ENCODE measurements around the gene TBC1D30. TPM values are rescaled to one million over a fixed set of nuclear protein-coding genes. Genes with fewer than 3 reads are reported as not detected.
A peak's percentile ranks its signal among the peaks of the same experiment; 100 is the strongest.

Gene TBC1D30
- total RNA-seq, 4 donors from 2014 or later, result 1.8 to 8.0 (median 3.5) TPM

GRCh38 chr12:64825143-64826021 lies 935 bp downstream of the TBC1D30 start:
- TF ChIP-seq CTCF (IDR thresholded peaks at IDR 0.05) (no peak), POLR2A (IDR thresholded peaks at IDR 0.05) (no peak)
- H3K27me3 ChIP-seq, result peaks cover 20 to 94% (median 27%) of the 10 kb centered on the region in 4 donors
- H3K27ac ChIP-seq, result no peak overlapping the region
- H3K9me3 ChIP-seq, result peaks cover 0 to 4% (median 0%) of the 10 kb centered on the region in 3 donors
- intact Hi-C loops (cut with DNase I), result no loop called here
- H3K36me3 ChIP-seq, result no peaks in the 10 kb centered on the region
- peaks cover 16 to 27% (median 25%) of the 10 kb centered on the region in 3 donors for H3K4me1 ChIP-seq
- DNase-seq, result no peak
- H3K4me3 ChIP-seq, result peak overlapping the region; percentile 19 to 66 (median 38)
- 6 to 8% methylated on average over 6 to 12 of the region's 51 CpGs for WGBS, 2 donors

GRCh38 chr12:64826234-64826633 lies 1.8 kb downstream of the TBC1D30 start:
- DNase-seq, result no peak
- H3K27me3 ChIP-seq, result peaks cover 20 to 92% (median 27%) of the 10 kb centered on the region in 4 donors
- intact Hi-C loops (cut with DNase I), result no loop called here

GRCh38 chr12:64828713-64829112 lies 4.3 kb downstream of the TBC1D30 start:
- Histone ChIP-seq H3K27me3 (peaks cover 20 to 69% (median 27%) of the 10 kb centered on the region in 4 donors), H3K4me1 (peaks cover 16 to 27% (median 25%) of the 10 kb centered on the region in 3 donors), H3K9me3 (peaks cover 0 to 8% (median 0%) of the 10 kb centered on the region in 3 donors), H3K36me3 (peaks cover 0 to 12% (median 0%) of the 10 kb centered on the region in 3 donors), H3K4me3 (no peak overlapping the region), H3K27ac (no peak overlapping the region)
- TF ChIP-seq CTCF (IDR thresholded peaks at IDR 0.05) (no peak), POLR2A (IDR thresholded peaks at IDR 0.05) (no peak)
- WGBS, 2 donors, result 68 to 72% methylated on average over 5 of the region's 6 CpGs
- DNase-seq, result no peak
- intact Hi-C loops (cut with DNase I), result no loop called here

More at GRCh38 chr12:64826234-64826633, 1.8 kb downstream of the TBC1D30 start:
- H3K4me3 ChIP-seq, result peak overlapping the region in 1 of 4 donors; percentile 18
- peaks cover 0 to 4% (median 0%) of the 10 kb centered on the region in 3 donors for H3K9me3 ChIP-seq
- no peak overlapping the region for H3K27ac ChIP-seq
- peaks cover 16 to 27% (median 25%) of the 10 kb centered on the region in 3 donors for H3K4me1 ChIP-seq
- 5 to 6% methylated on average over 11 to 16 of the region's 19 CpGs for WGBS, 2 donors
- no peaks in the 10 kb centered on the region for H3K36me3 ChIP-seq
- TF ChIP-seq POLR2A (IDR thresholded peaks at IDR 0.05), result no peak
- no peak for TF ChIP-seq CTCF (IDR thresholded peaks at IDR 0.05)

- intact Hi-C loops (cut with DNase I), result no loop called here
- 68 to 79% methylated on average over 3 of the region's 3 CpGs for WGBS, 2 donors
- no peak for DNase-seq
Observed at GRCh38 chr12:64833928-64834327, 9.5 kb downstream of the TBC1D30 start.

More at GRCh38 chr12:64833928-64834327, 9.5 kb downstream of the TBC1D30 start:
- Histone ChIP-seq H3K4me3 (no peak overlapping the region), H3K27ac (no peak overlapping the region), H3K9me3 (peaks cover 0 to 8% (median 0%) of the 10 kb centered on the region in 3 donors), H3K36me3 (peaks cover 0 to 12% (median 0%) of the 10 kb centered on the region in 3 donors), H3K27me3 (peaks cover 0 to 53% (median 0%) of the 10 kb centered on the region in 4 donors), H3K4me1 (no peaks in the 10 kb centered on the region)
- no peak for TF ChIP-seq POLR2A (IDR thresholded peaks at IDR 0.05)
- no peak for TF ChIP-seq CTCF (IDR thresholded peaks at IDR 0.05)
